Thymus (tissue), 2 donors: ENCODE measurements around the gene MLXIP. TPM values are rescaled to one million over a fixed set of nuclear protein-coding genes. Genes with fewer than 3 reads are reported as not detected.

Experiments
- polyA plus RNA-seq: library from polyadenylated mRNA; stranded (reverse); fragments of 200-250 nt; gene quantifications from one replicate; pipeline ENCODE4 v1.2.3, GENCODE V29; 2013
- total RNA-seq: library from RNA; stranded (reverse); fragments of 120-200 nt; gene quantifications from one replicate; pipeline ENCODE4 v1.2.4, GENCODE V29; 2013
- donor health status: healthy.

MLXIP gene
- total and polyA plus RNA-seq, 2 donors: 10.1 to 31.9 TPM

Other genes with a start within 250 kb of the MLXIP start
- 0.19 TPM for gene HPD, start 219.9 kb upstream of the MLXIP start, total RNA-seq
- 0.87 TPM for gene HPD, start 219.9 kb upstream of the MLXIP start, polyA plus RNA-seq
- gene PSMD9, start 190.0 kb upstream of the MLXIP start, total RNA-seq: 70.7 TPM
- 51.6 TPM for gene PSMD9, start 190.0 kb upstream of the MLXIP start, polyA plus RNA-seq
- 1.2 TPM for gene CFAP251, start 160.2 kb upstream of the MLXIP start, total RNA-seq
- 2.0 TPM for gene CFAP251, start 160.2 kb upstream of the MLXIP start, polyA plus RNA-seq
- 24.3 TPM for gene BCL7A, start 56.9 kb upstream of the MLXIP start, total RNA-seq
- gene BCL7A, start 56.9 kb upstream of the MLXIP start, polyA plus RNA-seq: 5.5 TPM
- gene IL31, start 95.5 kb downstream of the MLXIP start, total RNA-seq: 0.05 TPM
- 0.14 TPM for gene IL31, start 95.5 kb downstream of the MLXIP start, polyA plus RNA-seq
- 0.28 TPM for gene LRRC43, start 104.4 kb downstream of the MLXIP start, total RNA-seq
- 0.32 TPM for gene LRRC43, start 104.4 kb downstream of the MLXIP start, polyA plus RNA-seq
- 0.14 TPM for gene B3GNT4, start 125.0 kb downstream of the MLXIP start, total RNA-seq
- 0.52 TPM for gene B3GNT4, start 125.0 kb downstream of the MLXIP start, polyA plus RNA-seq
- 48.5 TPM for gene DIABLO, start 147.3 kb downstream of the MLXIP start, total RNA-seq
- 62.5 TPM for gene DIABLO, start 147.3 kb downstream of the MLXIP start, polyA plus RNA-seq
- 20.3 TPM for gene VPS33A, start 187.7 kb downstream of the MLXIP start, total RNA-seq
- 15.8 TPM for gene VPS33A, start 187.7 kb downstream of the MLXIP start, polyA plus RNA-seq